A673 (cell line): Measurements from ENCODE around the gene KANTR. TPM values are rescaled to one million over a fixed set of nuclear protein-coding genes. Genes with fewer than 3 reads are reported as not detected.

Source experiments
- BruUV-seq: library from RNA; stranded (reverse); fragments of 400-500 nt; replicated peaks from 2 replicates; lab custom pipeline; 2021; lab: Mats Ljungman, UMichigan
- CTCF ChIA-PET: fragments of 300-600 bp; sonication (Branson Sonifier 250); formaldehyde crosslinking; loops from one replicate; lab custom pipeline; 2022; ENCODE audit warnings: antibody characterized with exemption; lab: Charles Lee
- POLR2A ChIA-PET: fragments of 300-600 bp; sonication (Branson Sonifier 250); formaldehyde crosslinking; loops from one replicate; lab custom pipeline; 2022; ENCODE audit warnings: antibody characterized with exemption; ENCODE audit not compliant: low non-redundant PET; lab: Charles Lee
- DNase-seq: peaks from one replicate; pipeline ENCODE4 v3.0.0-alpha.2; 2015; ENCODE audit warnings: low spot score
- H3K27ac ChIP-seq: fragments of 200-600 bp; sonication (generic); 2 replicates; pipeline ENCODE4 v1.5.1; 2016; ENCODE audit warnings: mixed run types, low read depth, mild to moderate bottlenecking, mixed read lengths, antibody characterized with exemption, low read length; ENCODE audit not compliant: poor library complexity, severe bottlenecking
- H3K27me3 ChIP-seq: fragments of 200-600 bp; sonication (generic); replicated peaks from 2 replicates; pipeline ENCODE4 v1.6.1; 2017; ENCODE audit warnings: mixed run types, low read depth, mild to moderate bottlenecking, mixed read lengths, antibody characterized with exemption, low read length; ENCODE audit not compliant: insufficient read depth, poor library complexity
- H3K36me3 ChIP-seq: fragments of 200-600 bp; sonication (generic); 2 replicates; pipeline ENCODE4 v1.6.1; 2016; ENCODE audit warnings: mixed run types, mild to moderate bottlenecking, mixed read lengths, antibody characterized with exemption, low read length; ENCODE audit not compliant: insufficient read depth, poor library complexity, severe bottlenecking
- H3K4me1 ChIP-seq: fragments of 200-600 bp; sonication (generic); 2 replicates; pipeline ENCODE4 v1.6.1; 2017; ENCODE audit warnings: mixed run types, mild to moderate bottlenecking, mixed read lengths, antibody characterized with exemption, low read length; ENCODE audit not compliant: insufficient read depth, poor library complexity, severe bottlenecking
- H3K4me3 ChIP-seq: fragments of 200-600 bp; sonication (generic); 2 replicates; pipeline ENCODE4 v1.5.1; 2016; ENCODE audit warnings: low read depth, mixed run types, mild to moderate bottlenecking, mixed read lengths, low read length; ENCODE audit not compliant: poor library complexity, severe bottlenecking
- H3K9me3 ChIP-seq: fragments of 200-600 bp; sonication (generic); 2 replicates; pipeline ENCODE4 v1.6.1; 2016; ENCODE audit warnings: mixed run types, low read depth, mild to moderate bottlenecking, mixed read lengths, antibody characterized with exemption, low read length; ENCODE audit not compliant: poor library complexity, severe bottlenecking
- CTCF ChIP-seq: fragments of 300-800, 200-600 bp; sonication (generic); conservative IDR thresholded peaks from 2 replicates; pipeline ENCODE4 v1.5.1; 2017; ENCODE audit warnings: low read depth, mild to moderate bottlenecking, antibody characterized with exemption, low read length, moderate library complexity, mixed read lengths
- EZH2 ChIP-seq: fragments of 200-600 bp; sonication (generic); IDR thresholded peaks from 2 replicates; pipeline ENCODE4 v1.6.1; 2017; ENCODE audit warnings: borderline replicate concordance, low read depth, mild to moderate bottlenecking, mixed read lengths, antibody characterized with exemption, low read length; ENCODE audit not compliant: poor library complexity, severe bottlenecking
- intact Hi-C: fragments of 100-400 bp; cut with micrococcal nuclease; formaldehyde crosslinking; loops from one replicate; pipeline ENCODE4 v1.10.0; 2022; ENCODE audit not compliant: unreplicated experiment
- total RNA-seq: library from RNA; stranded (reverse); gene quantifications from 2 replicates; pipeline ENCODE4 v1.2.3, GENCODE V29; 2021

Gene KANTR
- total RNA-seq, 1 experiment from 2014 or later: 15.4 TPM

DNA sequence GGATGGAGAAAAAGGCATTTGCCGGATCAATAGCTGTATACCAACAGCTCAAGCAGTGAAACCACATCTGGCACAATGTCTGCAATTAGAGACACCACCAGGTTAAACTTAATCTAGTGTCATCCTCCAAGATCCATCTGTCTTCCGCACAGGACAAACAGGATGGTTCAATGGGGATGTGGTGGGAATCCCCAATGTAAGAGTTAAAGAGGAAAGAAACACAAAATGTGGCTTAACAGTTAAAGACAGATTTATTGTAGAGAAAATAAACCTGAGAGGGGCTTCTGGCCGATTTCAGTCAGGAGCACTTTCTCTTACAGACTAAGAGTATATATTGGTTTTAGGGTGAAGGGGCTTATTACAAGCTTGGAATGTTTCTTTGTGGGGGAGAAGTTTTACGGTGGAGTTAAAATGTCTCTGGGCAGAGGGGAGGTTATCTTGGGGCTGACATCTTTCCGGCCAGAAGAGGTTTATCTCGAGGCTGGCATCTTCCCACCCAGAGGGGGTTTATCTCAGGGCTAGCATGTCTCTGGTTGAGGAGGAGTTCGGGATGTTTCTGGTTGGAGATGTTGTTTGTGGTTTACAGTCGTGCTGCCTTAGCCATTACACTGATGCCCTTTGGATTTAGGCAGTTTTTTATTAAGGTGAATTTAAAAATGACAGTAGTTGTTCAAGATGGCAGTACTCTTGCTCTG lies 61.7 kb downstream of the KANTR start:
- intact Hi-C loops: no loop called here
- CTCF ChIA-PET: no interaction called here
- POLR2A ChIA-PET: no interaction called here
- TF ChIP-seq CTCF: no peak
- no peak for TF ChIP-seq EZH2
- Histone ChIP-seq H3K4me3 (no peak overlapping the region), H3K4me1 (no peaks in the 10 kb centered on the region), H3K9me3 (peaks cover 4% of the 10 kb centered on the region), H3K27me3 (no peaks in the 10 kb centered on the region), H3K27ac (no peak overlapping the region), H3K36me3 (no peaks in the 10 kb centered on the region)
- no peak for DNase-seq
- no TSS peak for BruUV-seq

- no peak for DNase-seq
- Histone ChIP-seq H3K9me3 (peaks cover 4% of the 10 kb centered on the region), H3K27me3 (no peaks in the 10 kb centered on the region), H3K36me3 (no peaks in the 10 kb centered on the region), H3K27ac (no peak overlapping the region), H3K4me1 (no peaks in the 10 kb centered on the region), H3K4me3 (no peak overlapping the region)
- no TSS peak for BruUV-seq
- TF ChIP-seq EZH2: no peak
- TF ChIP-seq CTCF: no peak
- intact Hi-C loops: no loop called here
- ChIA-PET CTCF (no interaction called here), POLR2A (no interaction called here)
Observed at GRCh38 chrX:53156207-53156596, 62.3 kb downstream of the KANTR start.

DNA sequence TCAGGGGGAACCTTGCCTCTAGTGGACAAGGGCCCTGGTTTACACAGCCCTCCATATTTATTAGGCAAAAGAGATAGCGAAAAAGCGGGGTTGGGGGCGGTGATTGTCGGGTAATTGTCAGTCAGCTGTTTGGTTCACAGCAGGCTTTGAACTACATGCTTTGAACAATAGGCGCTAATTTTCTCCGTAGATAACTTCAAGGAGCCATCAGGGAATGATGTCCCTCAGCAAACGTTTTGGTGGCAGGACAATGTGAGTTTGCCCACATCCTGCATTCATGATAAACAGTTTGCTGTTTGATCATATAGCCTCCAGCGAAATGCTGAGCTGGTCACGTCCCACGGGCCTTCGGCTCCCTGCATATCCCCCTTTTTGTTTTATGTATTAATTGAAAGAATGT lies 65.2 kb downstream of the KANTR start:
- POLR2A ChIA-PET: no interaction called here
- TF ChIP-seq EZH2: no peak
- TF ChIP-seq CTCF: no peak
- CTCF ChIA-PET: no interaction called here

More for the DNA sequence above, 65.2 kb downstream of the KANTR start:
- Histone ChIP-seq H3K27me3 (no peaks in the 10 kb centered on the region), H3K9me3 (peaks cover 4% of the 10 kb centered on the region), H3K4me1 (no peaks in the 10 kb centered on the region), H3K27ac (no peak overlapping the region), H3K4me3 (no peak overlapping the region), H3K36me3 (no peaks in the 10 kb centered on the region)
- no TSS peak for BruUV-seq
- intact Hi-C loops: no loop called here
- DNase-seq: no peak
